Left renal cortex interstitium (tissue), 4 donors: ENCODE measurements around the gene CDH12. TPM values are rescaled to one million over a fixed set of nuclear protein-coding genes. Genes with fewer than 3 reads are reported as not detected.
A peak's percentile ranks its signal among the peaks of the same experiment; 100 is the strongest.
"Not testable (repeated sequence)": the region's sequence is repeated elsewhere in the genome, so short reads cannot be mapped to it uniquely, and the experiment has no call there.

ENCODE experiments used
- DNase-seq, 4 donors: peaks; one replicate each; pipeline ENCODE4 v3.0.0-alpha.2; 2013; ENCODE audit warnings: low read depth in 4 of 4, low spot score in 2 of 4, missing footprints in 1 of 4
- polyA plus RNA-seq, 4 donors: library from polyadenylated mRNA; unstranded; fragments of 120-200 nt; gene quantifications; one replicate each; pipeline ENCODE4 v1.2.1, GENCODE V29; 2013; ENCODE audit not compliant: insufficient read length in 4 of 4

CDH12 gene
- polyA plus RNA-seq, 4 donors = 5.7 to 7.1 (median 6.4) TPM

DNA sequence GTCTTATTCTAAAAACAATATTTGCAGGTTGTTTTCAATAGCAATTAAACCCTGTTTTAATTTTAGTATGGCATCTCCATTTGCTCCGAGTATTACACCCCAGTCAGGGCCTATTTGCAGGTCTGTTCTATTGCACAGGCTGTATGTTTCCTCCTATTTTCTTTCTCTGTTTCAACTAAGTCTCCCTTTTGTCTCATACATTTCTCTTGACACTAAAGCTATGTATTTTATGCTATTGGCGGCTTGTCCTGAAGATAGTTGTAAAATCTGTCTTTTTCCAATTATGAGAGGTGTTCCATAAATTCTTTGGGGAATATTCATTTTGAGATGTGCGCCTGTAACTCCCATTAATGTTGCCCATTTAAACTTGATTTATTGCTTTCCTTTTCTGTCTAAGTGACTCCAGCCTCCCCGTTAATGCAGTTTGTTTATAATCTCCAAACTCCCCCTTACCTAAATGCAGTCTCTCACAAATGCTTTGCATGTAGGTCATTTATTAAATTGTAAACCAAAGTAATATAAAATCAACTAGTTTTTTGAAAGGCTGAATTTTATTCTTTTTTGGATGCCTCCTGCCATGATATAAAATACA is 262.4 kb downstream of the CDH12 start:
- DNase-seq = no peak

DNA sequence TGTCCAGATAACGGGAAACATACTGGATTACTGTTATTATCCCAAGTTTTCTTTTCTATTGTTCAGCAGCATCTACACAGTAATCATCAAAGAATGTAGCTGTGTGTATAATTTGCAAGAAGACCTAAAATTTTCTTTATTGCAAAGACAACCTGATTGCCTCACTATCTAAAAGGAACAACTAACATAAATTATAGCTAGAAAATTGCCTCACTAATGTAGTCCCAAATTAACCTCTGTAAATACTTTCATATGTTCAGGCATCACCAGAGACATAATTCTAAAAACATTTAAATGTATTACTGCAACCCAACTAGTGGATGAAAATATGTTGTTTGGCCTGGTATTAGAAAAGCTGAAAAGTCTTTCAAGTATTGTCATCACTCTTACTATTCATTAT is 275.4 kb downstream of the CDH12 start:
- DNase-seq = no peak

DNA sequence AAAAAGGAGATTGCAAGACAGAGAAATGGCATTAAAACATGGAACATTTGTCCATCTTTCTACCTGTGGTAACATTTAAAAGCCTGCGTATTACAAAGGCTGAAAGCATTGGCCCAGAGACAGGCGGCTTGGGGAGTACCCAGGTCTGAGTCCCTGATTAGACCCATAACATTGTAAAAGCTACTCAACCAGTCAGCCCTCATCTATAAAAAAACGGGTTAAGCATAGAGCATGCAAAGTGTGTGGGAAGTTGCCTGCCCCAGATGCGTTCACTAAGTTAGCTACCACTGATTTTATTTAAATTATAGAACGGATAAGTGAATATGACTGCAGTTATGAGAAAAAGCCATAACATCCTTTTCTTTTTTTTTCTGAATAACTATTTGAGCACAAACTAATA is 276.1 kb downstream of the CDH12 start:
- no peak for DNase-seq

DNA sequence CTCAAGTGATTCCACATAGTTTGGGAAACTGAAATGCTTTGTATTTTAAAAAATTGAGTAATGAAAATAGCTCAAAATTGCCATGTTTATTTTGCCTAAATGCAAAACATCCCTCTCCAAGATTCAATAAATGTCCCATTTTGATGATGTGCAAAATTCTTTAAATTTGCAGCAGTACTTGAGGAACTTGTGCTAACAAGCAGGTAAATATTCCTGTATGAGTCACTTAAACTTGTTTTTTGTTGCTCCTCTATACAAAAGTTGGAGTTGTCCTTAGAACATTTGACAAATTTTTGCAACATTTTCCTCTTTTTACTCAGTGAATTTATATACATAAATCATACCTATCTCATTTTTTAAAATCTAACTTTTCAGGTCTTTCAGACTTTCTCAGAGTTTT is 280.2 kb downstream of the CDH12 start:
- DNase-seq = no peak

DNA sequence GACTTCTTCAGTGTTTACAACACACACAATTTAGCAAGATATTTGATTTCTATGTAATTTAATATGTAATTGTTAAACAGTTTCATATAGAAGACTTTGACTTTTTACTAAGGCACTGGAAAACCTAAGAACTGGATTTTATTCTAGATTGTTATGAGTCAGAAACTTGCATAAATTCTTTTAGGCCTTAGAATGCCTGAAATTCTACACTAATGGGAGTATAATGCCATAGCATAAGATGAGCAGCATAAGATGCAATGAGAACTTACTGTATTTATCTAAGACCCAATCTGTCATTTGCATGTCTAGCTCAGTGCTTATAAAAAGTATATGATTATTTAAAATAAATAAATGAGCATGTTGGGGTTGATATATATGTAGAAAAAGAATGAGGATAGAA is 285.2 kb downstream of the CDH12 start:
- DNase-seq = no peak

DNA sequence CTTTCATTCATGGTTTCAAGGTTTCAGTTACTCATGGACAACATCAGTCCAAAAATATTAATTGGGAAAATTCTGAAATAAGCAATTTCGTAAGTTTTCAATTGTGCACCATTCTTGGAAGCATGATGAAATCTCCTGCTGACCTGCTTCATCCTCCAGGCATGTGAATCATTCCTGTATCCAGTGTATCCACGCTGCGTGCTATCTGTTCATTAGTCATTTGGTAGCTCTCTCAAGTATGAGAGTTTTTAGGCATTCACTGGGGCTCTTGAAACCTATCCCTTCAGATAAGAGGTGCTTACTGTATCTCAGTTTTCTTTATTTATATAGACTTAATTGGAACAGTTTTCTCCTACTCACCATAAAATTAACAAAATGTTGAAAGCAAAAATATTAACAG is 293.0 kb downstream of the CDH12 start:
- no peak for DNase-seq

DNA sequence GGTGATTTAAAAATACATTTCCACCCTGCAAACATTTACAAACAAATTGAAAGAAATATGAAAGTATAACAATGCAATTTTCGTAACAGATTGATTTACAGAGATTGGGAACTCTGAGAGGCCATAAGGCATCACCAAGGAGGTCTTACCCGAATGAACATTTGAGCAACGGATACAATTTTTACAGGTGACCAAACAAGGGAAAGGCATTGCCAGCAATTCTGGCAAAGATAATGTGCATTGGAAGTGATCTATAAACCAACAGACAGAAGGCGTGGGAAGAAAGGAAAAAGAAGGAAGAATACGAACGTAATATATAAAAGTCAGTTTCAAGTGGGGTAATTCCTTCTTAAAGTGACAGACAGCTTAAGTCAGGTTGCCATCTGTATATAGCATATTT is 295.9 kb downstream of the CDH12 start:
- DNase-seq = no peak

DNA sequence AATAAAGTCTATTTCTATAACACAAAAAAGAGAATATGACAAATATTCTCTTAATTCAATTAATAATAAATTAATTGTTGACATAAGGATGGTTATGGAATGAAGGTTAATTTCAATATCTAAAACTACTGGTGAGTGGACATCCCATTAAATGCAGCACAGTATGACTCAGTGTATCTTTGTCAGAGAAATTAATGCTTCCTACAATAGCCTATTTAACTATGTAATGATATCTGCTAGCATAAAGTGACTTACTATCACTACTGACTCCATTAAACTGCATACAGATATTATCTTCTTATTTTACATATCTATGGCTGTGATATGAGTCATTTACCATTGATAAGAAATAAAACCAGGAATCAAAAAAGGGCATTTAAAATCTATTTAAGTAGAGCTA is 298.7 kb downstream of the CDH12 start:
- DNase-seq = no peak

DNA sequence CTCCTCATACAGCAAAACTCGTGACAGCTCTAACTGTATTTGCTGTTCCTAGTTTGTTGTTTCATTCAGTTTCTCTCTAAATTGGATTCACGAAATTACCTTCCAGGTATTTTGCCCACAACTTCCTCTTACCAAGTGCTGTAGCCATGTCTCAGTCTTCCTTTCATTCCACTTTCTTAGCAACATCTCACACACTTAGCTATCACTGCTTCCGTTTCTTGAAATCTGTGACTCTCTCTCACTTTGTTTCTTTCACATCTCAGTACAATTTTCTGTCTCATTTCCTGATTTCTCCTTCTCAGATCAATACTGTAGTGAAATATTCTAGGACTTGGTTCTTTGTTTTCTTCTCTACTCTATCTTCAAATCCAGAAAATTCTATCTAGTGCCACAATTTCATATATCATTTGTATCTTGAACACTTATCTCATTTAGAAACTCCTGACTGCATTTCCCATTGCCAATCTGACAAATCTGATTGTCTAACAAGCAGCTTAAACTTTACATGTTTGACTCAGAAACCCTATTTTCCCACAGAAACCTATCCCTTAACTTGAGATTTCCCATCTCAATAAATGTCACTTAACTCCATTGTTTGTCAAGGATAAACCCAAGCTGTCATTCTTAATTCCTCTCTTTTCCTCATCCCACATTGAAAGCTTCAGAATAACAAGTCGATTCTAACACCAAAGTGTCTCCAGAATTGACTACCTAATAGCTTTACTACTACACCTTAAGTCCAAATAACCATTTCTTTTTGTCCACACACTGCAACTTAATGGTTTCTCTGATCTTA is 303.1 kb downstream of the CDH12 start:
- DNase-seq = no peak

DNA sequence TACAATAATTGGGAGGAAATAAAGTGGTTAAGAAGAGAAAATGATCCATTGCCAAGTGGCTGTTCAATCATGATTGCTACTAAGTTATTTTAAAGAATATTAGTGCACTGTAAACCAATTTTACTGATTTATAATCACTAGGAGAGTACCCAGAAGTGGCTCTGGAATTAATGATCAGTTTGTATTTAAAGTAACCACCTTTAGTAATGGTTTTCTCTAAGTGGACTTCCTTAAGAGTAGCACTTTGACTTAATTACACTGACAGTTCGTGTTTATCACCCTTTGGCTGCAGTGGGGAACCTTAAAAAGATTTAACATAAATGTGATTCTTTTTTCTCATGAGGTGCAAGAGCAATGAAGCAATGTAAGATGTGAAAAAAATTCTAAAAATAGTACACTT is 310.8 kb downstream of the CDH12 start:
- no peak for DNase-seq

DNA sequence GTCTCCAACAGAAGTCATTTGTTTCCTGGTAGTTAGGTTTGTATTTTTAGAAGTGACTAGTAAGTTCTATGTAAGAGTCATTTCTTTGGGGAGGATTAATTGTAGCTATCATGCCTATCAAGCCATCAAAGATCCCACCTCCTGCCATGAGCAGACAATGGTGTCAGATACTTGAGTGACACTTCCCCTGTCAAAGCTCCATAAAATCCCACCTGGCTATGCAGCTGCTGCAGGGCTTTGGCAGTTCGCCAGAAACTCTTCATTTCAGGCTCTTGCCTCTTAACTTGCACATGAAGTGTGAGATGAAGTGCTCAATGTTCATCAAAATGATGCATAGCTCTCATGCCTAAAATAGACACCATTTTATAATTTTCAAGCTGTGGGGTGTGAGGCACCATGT is 312.1 kb downstream of the CDH12 start:
- DNase-seq = peak; percentile 10 to 23 (median 17)

DNA sequence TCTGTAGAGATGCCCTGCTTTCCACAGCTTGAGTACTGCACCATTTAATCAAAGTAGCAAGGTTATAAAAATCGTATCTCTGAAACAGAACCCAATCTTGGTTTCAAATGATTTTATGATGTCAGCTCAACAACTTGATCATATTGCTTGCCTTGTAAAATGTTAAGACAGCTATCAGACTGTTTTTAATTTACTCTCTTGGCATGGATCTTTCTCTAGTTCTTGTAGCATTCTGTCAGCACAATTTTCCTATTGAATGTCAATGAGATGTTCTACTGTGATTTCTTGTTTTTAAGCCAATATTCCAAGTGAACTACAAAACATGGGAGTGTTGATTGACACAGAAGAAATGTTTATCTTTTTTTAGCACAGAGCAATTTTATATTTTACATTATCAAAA is 313.4 kb downstream of the CDH12 start:
- no peak for DNase-seq

DNA sequence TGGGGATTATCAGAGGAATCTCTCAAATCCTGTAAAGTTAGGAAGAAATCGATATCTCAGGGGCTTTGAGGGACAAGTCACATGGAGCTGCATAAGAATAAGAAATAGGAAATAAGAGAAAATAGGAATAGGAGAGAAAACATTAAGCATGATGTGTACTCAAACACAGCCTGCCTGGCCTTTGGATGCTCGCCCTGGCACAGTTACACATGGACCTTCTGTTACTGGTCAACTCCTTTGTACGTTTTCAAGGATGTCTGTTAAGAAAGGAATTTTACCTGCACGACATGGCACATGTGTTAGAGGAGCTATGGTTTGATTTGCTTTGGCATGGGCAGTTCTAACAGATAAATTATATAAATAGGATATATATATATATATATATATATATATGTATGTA is 321.2 kb downstream of the CDH12 start:
- DNase-seq = no peak

DNA sequence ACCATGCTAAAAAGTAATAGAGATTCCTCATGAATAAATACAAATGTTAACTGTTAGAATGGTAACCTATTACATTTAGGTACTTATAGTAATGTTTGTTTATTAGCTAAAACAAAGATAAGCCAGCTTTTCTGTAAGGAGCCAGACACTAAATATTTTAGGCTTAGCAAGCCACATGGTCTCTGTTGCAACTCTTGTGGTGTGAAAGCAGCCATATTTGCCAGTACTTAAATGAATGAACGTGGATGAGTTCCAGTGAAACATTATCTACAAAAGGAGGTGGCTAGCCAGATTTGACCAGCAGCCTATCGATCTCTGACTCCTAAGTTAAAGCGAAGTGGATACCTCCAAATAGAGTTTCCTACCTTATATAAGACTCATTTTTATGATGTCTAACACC is 331.6 kb downstream of the CDH12 start:
- no peak for DNase-seq

DNA sequence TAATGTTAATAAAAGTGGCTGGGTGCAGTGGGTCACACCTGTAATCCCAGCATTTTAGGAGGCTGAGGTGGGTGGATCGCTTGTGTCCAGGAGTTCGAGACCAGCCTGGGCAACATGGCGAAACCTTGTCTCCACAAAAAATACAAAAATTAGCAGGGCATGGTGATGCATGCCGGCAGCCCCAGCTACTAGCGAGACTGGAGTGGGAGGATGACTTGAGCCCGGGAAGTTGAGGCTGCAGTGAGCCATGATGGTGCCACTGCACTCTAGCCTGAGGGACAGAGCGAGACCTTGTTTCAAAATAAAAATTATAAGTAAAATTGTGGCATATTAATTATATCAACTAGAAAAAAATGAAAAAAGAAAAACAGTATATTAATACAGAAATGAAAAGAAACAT is 336.6 kb downstream of the CDH12 start:
- not testable (repeated sequence) for DNase-seq

DNA sequence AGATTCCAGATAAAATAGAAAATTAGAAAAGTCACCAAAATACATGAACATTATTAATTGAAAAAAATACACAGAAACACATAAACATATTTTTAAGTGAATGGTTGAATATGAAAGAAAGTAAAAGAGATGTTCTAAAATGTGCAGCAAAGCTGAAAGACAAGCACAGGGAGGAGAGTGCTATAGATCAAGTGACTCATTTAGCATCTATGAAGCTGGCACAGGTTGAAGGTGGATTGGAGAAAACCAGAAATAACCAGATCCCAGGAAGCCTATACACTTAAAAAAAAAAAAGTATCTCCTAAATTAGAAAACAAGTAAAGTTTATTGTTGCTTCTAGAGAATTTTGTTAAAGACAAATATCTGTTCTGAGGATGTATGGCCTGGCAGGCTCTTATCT is 338.9 kb downstream of the CDH12 start:
- DNase-seq = no peak

DNA sequence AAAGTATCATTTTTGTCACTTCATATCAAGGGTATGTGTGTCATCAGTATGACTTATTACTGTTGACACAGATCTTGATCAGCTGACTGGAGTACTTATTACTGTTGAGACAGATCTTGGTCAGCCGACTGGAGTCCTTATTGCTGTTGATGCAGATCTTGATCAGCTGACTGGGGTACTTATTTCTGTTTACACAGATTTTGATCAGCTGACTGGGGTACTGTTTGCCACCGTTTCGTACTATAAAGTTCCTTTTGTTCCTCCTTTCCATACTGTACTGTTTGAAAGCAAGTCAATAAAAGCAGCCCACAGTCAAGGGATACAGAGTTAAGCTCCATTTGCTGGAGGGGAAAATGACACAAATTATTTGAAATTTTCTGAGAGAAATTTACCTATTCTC is 347.3 kb downstream of the CDH12 start:
- no peak for DNase-seq

DNA sequence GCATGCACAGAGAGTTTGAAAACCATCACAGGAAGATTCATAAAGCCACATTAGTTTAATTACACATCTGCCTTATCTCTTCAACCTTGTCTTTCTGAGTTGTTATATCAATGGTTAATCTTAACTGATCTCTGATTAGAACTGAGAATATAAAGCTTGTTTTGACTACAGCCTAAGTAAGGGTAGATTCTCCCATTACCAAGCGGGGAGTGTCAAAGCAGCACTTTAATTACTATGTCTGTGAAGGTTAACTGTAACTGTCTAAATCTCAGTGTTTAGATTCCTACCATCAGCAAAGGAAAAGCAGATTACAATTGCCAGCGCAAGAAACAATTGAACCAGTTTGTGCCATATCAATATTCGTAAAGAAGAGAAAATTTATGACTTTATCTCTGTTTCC is 348.7 kb downstream of the CDH12 start:
- DNase-seq = no peak

DNA sequence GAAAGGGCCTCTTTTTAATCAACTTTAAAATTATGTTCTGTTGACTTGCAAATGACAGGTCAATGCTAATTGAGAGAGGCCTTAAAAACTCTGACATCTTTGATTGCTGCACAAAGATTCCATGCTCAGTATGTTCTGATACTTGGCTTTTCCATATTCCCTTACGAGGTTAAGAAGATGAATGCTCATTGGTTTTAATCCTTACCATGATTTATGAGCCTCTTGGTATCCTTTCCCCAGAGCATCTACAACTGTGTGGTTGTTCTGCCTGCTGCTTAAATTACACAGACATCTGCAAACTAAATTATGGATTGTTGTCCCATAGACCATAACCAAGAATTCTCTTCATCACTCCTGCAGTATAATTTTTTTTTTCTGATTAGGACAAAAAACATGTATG is 352.6 kb downstream of the CDH12 start:
- no peak for DNase-seq

DNA sequence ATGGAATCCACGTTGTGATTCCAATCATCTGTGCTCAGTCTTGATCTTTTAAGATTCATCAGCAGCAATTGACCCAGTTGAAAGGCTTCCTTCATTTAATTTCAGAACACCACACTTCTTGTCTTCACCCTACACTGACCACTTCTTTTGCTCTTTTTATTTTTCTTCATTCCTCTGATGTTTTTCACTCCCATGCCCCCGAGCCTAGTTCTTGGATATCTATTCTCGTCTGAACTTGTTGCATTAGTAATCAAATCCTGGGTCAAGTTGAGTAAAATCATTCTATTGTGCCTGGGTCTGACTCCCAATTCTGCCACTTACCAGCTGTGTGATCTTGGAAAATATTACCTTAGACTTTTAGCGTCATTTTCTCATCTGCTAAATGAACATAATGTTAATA is 356.5 kb downstream of the CDH12 start:
- no peak for DNase-seq

DNA sequence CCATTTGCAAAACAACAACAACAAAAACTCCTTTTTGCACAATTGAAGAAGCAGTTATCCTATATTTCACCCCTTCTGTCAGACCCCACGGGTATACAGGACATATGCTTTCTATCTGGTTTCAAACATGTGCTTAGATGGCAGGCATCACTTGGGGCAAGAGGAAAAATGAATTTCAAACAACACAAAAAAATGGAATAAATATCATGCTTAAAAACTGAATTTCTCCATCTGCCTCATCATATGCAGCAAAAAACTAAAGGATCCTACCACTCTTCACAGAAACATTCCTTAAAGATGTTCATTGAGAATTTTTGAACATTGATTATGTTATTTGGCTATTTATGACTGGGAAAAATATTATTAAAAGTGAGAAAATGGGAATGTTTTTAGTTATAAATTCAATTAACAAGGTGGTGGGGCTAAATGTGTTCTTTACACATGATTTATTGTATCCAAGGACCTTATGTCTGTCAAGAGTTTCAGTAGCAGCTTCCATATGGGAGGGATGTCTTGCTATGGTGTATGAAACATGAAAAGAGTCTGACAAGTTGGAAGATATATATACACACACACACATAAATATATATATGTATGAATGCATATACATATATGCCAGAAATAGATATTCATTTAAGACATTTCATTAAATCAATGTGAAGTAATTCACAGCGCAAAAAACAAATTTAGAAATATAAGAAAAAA is 358.0 kb downstream of the CDH12 start:
- DNase-seq = no peak

DNA sequence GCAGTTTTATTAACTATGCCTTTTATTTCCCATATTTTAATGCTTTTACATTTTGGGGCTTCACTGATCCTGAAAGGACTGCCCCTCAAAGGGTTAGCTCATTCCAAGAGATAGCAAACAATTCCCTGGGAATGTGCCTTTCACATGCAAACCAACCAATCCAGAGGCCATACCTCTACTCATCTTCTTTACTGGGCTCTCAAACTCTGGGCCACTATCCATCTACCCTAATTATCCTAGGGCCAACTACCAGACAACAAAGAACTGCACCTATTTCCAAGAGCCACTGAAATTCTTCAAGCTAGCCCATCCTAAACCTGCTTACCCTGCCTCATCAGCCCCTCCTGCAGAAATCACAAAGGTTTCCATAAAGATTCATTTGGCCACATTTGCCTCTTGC is 364.7 kb downstream of the CDH12 start:
- no peak for DNase-seq
